Stimulated activated CD4-positive, alpha-beta T cell treated with anti-CD3 and anti-CD28 coated beads, Interleukin-2, amount 100 ng/mL, for 24 hours (primary cell): Measurements from ENCODE around the gene MTG1.
A peak's percentile ranks its signal among the peaks of the same experiment; 100 is the strongest.
"Not testable (repeated sequence)": the region's sequence is repeated elsewhere in the genome, so short reads cannot be mapped to it uniquely, and the experiment has no call there.

Experiments
- DNase-seq, 2 donors: peaks; one replicate each; pipeline ENCODE4 v3.0.0-alpha.2; 2020

Gene MTG1

DNA sequence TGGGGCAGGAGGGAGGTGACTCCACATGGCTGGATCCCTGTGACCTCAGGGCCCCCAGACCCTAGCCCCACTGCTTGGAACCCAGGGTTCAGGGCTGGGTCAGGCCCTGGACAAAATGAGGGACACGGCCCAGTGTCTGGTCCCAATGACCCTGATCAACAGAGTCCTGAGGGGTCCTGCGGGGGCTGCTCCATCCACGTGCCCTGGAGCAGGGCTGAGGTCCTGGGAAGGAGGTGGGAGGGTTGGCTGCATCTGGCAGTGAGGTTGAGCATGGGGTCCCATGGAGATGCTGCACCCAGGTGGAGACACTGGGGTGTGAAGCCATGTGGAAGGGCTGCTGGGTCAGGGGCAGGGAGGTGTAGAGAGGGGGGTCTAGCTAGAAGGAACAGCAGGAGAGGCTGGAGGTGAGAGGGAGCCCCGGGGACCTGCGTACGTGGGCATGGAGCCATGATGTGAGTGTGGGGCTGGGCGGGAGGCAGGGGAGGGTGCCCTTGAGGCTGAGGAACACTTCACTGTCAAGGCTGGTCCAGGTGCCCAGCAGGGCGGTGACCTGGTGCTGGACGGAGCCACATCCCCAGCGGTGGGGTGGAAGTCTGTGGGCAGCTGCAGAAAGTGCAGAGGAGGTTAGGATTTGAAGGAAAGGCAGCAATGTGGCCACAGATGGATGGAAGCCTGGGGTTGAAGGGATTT, 60.4 kb downstream of the MTG1 start:
- no peak for DNase-seq

DNA sequence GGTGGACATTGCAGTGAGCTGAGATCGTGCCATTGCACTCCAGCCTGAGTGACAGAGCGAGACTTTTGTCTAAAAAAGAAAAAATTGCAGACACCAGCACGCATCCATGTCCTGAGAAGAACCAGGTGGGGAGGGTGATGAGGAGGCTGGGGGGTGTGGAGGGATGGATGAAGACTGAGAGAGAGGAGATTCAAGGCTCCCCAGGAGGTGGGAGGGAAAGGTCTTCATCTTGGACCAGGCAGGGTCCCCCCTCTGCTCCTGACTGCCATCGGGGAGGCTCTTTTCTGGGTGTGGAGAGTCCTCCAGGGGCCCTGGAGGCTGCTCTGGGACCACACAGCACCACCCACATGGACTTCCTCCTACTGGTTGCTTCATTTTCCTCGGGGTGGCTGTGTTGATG, 61.2 kb downstream of the MTG1 start:
- DNase-seq, result no peak

DNA sequence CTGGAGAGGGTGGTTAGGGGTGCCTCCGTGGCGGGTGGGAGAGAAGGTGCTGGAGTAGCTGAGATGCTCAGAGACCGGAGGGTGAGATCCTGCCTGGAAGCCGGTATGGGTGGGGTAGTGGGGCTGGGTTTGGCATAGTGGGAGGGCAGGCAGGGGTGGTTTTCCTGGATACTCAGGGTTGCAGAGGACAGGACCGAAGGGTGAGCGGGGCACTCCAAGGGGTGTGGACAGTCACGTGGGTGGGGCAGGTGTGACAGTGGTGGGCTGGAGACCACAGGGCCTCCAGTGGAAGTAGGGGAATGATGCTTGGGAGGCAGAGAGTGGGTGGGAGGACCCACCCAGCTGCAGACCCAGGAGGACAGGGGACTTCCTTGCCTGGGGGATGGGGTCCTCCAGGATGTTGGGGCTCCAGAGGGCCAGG, 61.7 kb downstream of the MTG1 start:
- DNase-seq, result no peak

DNA sequence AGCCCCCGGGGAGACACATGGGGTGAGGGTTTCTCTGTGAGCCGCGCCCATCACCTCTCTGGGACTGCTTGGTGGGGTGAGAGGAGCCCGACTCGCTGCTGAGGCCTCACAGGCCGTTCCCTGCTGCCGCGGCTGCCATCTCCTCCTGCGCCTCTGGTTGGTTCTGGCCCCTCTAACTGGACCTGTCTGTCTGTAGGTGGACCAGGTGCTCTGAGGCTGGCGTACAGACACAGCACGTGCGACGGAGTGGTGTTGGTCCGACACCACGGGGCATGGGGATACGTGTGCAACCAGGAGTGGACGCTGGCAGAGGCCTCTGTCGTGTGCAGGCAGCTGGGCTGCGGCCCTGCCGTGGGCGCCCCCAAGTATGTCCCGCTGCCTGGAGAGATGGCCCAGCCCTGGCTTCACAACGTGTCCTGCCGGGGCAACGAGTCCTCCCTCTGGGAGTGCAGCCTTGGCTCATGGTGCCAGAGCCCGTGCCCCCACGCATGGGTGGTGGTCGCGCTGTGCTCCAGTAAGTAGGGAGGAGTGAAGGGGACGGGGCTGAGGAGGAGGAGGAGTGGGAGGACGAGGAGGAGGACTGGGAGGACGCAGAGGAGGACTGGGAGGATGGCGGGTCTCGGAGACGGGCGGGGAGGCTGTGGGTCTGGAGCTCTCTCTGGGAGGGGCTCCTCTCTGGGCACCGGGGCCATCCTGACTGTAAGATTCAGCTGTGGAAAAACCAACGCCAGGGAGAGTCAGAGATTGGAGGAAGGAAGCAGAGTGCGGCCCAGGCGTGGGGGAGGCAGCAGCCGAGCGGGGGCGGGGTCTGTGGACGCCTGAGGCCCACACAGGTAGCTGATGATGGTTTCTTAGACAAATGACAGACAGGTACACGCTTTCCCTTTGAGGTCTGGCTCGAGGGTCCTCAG, 62.3 kb downstream of the MTG1 start:
- DNase-seq, result no peak

DNA sequence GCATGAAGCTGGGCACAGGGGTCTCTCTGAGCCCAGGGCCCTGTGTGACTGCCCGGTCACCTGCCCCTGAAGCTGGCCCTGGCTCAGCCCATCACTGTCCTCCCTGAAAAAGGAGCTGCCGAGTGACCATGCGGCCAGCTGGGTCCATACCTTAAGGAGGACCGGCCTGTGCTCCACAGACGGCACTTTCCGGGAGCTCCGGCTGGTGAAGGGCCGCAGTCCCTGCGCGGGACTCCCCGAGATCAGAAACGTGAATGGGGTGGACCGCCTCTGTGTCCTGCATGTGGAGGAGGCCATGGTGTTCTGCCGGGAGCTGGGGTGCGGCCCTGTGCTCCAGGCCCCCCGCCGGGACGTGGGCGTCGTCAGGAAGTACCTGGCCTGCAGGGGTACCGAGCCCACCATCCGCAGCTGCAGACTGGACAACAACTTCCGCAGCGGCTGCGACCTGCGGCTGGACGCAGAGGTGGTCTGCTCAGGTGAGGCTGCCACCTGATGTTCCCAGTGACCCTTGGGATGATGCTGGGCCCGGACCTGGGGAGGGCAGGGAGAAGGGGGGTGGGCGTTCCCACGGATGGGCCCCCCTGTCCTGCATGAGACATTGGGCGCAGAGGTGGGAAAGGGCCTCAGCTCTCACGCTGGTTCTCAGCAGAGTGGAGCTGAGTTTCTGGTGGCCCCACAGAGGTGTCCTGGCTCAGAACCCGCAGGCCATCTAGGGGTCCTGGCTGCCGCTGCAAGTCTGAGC, 63.3 kb downstream of the MTG1 start:
- no peak for DNase-seq

DNA sequence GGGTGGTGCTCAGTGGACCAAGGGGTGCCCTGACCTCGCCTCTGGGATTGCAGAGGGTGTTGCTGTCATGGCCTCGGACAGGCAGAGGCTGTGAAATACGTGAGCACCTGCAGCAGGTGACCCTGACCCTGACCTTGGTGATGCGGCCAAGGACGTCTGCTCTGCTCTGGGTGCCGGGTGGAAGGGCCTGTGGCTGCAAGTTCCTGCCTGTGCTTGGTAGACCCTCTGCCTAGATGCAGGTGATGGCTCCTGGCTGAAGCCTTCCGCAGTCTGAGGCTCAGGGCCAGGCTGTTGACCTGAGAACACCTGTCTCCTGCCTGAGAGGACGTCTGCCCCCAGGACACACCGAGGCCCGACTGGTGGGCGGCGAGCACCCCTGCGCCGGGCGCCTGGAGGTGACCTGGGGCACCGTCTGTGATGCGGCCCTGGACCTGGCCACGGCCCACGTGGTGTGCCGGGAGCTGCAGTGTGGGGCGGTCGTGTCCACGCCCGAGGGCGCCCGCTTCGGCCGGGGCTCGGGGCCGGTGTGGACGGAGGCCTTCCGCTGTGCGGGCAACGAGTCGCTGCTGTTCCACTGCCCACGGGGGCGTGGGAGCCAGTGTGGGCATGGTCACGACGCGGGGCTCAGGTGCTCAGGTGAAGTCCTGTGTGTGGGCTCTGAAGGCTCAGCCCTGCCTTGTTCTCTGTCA, 64.2 kb downstream of the MTG1 start:
- DNase-seq, result peak in 1 of 2 donors; percentile 11

DNA sequence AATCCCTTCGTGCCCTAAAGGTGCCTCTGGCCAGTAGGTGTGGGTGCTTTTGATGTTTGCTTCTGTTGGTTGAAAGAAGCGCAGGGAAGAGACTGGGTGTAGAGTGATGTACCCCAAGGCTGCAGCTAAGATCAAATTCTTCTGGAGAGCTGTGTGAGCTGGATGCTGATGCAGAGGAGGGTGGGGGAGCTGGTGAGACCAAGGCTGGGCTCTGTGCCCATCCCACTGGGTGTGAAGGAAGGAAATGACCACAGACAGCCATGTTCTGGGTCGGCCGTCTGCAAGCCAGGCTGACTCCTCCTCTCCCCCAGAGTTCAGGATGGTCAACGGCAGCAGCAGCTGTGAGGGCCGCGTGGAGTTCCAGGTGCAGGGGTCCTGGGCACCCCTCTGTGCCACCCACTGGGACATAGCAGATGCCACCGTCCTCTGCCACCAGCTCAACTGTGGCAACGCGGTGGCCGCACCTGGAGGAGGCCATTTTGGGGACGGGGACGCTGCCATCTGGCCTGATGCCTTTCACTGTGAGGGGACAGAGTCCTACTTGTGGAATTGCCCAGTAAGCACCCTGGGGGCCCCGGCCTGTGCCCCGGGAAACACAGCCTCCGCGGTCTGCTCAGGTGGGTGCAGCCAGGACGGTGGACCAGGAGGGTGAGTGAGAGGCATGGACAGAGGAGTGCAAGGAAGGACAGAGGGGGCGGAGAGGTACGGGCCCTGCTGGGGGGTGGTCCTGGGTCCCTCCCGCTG, 64.9 kb downstream of the MTG1 start:
- peak in 1 of 2 donors; percentile 16 for DNase-seq

DNA sequence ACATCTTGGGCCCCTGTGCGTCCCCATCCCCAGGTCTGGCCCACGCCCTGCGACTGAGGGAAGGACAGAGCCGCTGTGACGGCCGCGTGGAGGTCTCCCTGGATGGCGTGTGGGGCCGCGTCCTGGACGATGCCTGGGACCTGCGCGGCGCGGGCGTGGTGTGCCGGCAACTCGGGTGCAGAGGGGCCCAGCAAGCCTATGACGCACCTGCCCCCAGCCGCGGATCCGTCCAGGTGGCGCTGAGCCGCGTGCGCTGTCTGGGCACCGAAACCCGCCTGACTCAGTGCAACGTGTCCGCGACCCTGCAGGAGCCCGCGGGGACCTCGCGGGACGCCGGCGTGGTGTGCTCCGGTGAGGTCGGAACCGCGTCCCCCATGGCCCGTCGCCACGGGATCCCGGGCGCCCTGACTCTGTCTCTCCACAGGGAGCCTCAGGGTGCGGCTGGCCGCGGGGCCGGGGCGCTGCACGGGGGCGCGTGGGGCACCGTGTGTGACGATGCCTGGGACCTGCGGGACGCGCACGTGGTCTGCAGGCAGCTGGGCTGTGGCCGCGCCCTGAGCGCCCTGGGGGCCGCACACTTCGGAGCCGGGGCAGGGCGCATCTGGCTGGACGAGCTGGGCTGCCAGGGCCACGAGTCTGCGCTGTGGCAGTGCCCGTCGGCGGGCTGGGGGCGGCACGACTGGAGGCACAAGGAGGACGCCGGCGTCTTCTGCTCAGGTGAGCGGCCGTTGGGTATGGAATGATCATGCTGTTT, 65.7 kb downstream of the MTG1 start:
- no peak for DNase-seq

DNA sequence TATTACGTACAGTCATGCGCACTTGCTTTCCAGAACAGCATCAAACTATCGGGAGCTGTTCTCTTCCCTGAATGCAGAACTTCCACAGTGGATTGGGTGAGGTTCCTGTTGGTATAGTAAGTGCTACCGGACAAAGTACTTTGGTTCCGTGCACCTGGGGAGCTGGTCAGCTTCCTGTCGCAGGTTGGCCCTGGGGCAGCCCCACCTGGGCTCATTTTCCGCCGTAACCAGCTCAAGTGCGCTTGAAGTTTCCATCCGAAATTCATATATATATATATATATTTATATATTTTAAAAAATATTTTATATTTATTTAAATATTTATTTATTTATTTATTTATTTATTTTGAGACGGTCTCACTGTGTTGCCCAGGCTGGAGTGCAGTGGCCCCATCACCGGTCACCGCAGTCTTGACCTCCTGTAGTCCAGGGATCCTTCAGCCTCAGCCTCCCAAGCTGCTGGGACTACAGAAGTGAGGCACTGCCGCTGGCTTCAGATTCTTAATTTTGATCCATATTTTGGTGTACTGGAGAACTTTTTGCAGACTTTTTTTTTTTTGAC, 66.3 kb downstream of the MTG1 start:
- DNase-seq, result no peak

DNA sequence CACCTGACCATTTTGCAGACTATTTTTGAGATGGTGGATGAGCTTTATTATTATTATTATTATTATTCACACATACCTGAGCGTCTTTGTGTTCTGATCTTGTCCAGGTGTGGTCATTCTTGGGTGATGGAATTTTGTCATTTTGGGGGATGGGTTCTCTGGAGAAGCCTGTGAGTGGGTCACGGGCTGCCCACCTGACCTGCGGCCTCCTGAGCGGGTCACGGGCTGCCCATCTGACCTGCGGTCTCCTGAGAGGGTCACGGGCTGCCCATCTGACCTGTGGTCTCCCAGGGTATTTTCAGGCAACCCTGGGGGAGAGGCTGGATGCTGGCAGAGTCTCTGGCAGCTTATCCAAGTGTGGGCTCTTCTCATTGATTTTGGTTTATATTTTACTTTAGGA, 67.1 kb downstream of the MTG1 start:
- no peak for DNase-seq

DNA sequence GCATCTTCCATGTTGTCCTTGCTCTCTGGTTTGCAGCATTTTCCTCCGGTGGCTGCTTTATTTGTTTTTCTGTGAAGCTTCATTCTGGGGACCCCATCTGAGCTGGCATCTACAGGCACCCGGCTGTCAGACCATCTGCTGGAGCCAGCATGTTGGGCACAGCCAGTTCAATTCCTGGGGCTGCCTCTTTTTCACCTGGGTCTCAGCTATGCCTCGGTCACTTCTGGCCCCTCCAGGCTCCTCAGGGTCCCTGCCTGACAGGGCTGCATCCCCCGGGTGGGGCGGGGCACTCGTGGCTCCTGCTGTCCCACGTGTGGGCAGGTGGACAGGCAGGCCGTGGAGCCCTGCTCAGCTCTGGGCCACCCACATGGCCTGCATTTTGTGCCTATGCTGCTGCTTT, 67.9 kb downstream of the MTG1 start:
- DNase-seq, result no peak

DNA sequence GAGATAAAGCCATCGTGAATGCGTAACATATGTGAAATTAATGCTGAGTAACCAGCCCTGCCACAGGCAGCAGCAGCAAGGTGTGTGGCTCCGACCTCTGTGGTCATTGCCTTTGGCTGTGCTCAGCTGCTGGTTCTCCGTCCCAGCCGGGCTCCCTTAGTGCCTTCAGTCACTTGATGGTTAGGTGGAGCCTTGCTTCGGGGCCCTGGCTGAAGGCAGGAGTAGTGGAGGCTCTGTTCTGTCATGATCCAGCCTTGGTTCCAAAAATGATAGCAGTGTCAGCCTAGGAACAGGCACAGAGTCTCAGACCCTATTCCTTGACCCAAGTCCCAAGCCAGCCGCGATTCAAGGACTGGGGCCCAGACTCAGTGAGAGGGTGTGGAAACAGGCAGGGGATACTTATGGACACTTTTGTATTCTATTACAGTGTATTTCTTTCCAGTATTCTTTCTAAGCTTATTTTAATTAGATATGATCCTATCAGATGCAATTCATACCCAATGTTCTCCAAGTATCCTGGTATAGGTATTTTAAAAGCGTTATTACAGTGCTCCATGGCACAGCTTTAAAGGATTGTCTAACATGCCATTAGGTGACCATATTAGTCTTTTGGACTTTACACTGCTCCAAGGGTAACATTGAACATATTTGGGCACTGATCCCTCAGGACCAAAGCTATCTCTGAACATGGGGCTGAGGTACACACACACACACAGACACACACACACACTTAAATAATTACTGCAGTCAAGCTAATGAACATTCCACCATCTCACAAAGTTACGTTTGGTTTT, 68.8 kb downstream of the MTG1 start:
- no peak for DNase-seq

DNA sequence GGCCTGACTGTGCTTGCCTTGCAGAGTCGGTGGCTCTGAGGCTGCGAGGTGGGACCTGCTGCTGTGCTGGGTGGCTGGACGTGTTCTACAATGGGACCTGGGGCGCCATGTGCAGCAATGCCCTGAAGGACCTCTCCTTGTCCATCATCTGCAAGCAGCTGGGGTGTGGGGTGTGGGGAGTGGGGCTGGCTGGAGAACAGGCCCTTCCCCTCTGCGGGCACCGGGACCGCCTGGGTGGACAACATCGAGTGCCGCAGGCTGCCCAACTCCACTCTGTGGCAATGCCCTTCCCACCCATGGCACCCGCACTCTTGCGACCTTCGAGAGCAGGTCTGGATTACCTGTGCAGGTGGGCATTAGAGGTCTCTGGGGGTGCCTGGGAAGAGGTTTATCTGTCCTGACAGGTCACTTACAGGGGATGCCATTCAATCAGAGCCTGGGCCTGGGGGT, 70.7 kb downstream of the MTG1 start:
- DNase-seq, result no peak

DNA sequence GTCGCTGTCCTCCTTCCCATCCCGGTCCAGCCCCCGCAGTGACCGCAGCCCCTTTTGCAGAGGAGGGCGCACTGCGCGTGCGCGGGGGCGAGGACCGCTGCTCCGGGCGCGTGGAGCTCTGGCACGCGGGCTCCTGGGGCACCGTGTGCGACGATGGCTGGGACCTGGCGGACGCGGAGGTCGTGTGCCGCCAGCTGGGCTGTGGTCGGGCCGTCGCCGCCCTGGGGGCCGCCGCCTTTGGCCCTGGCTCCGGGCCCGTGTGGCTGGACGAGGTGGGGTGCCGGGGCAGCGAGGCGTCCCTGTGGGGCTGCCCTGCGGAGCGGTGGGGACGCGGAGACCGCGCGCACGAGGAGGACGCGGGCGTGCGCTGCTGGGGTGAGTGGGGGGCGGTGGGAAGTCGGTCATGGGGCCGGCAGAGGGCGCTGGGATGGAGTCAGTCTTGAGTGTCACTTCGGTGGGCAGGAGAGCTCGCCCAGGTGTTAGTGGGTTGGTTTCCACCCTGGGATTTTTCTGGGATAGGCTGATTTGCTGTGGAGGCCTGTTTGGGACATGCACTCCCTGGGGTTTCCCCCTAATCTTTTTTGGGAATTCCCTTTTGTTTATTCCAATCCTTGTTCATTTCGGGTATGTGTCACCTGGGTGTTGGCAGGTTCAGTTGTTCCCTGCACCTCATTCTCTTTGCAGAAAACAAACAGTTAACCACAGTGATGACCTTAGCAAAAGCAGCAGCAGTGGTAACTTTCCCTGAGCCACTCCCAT, 71.4 kb downstream of the MTG1 start:
- DNase-seq, result no peak

DNA sequence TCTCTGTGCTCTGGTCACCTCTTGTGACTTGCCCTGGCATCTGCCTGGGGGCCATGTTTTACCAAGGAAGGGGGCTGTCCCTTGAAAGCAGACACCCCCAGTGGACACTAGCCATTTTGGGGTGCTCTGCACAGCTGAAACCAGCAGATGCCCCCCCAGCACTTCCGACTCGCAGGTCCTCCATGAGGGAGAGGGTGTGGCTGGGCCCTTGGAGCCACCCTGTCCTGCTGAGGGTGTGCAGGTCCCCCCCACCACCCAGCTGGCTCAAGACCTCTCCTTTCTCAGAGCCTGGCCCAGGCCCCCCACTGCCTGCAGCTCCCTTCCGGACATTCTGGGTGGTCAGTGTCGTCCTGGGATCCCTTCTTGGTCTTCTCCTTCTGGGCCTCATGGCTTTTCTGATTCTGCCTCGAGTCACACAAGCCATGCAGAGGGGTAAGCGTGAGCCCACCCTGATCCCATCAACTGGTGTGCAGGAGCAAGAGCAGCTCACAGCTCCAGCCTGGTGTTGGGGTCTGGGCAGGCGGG, 72.1 kb downstream of the MTG1 start:
- DNase-seq, result no peak

DNA sequence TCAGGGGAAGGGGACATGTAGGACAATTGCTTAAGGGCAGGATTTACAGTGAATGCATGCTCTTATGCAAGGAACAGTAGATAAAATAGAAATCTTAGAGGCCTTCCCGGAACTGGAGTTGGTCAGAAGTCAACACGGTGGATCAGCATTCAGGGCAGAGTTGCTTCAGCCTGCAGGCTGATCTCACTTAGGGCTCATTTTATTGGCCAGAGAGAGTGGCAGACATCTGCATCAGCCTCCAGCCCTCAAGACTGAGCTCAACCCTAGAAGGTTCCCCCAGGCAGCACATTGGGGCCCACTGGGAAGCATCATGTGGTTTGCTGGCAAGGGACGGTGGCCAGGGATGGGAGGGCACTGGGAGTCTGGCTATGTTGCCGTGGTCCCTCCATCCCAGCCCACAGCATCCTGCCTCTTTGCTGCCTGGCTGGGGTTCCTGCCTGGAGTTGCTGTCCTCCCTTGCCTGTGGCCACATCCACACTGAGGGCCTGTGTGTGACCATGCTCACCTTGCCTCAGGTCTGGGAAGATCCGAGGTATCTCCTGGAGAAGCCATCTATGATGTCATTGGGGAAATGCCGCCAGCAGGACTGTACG, 72.8 kb downstream of the MTG1 start:
- DNase-seq, result no peak

DNA sequence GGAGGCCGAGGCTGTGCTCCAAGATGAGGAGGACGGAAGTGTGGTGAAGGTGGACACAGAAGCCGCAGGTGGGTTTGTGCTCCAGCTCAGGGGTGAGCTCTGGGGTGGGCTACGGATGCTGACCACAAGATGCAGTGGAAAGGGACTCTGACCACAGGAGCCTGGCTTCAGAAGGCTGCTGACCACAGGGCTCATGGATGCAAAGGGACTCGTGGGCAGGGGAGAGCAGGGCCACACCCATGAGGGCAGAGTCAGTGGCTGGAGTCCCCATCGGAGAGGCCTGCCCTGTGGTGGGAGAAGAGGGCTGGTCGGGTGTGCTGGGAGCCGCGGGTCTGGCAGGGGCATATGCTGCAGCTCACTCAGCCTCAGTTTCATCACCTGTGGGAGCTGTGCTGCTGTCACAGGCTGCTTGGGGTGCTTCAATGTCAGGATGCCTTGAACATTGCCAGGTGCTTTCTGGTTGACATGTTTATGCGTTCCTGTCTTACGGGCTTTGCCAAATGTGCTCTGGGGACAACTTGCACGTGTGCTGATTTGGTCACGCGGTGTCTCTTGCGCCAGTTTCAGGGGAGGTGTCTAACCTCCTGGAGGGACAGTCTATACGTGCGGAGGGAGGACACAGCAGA, 73.4 kb downstream of the MTG1 start:
- DNase-seq, result no peak

DNA sequence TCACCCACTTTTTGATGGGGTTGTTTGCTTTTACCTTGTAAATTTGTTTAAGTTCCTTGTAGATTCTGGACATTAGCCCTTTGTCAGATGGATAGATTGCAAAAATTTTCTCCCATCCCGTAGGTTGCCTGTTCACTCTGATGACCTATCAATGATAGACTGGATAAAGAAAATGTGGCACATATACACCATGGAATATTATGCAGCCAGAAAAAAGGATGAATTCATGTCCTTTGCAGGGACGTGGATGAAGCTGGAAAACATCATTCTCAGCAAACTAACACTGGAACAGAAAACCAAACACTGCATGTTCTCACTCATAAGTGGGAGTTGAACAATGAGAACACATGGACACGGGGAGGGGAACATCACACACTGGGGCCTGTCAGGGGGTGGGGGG, 75.2 kb downstream of the MTG1 start:
- DNase-seq, result not testable (repeated sequence)
